Measurements from ENCODE around the gene NHLRC1. TPM values are rescaled to one million over a fixed set of nuclear protein-coding genes. Genes with fewer than 3 reads are reported as not detected.

NHLRC1 gene
- total and polyA plus RNA-seq, 10 donors = 0.79 to 3.4 (median 1.4) TPM

DNA sequence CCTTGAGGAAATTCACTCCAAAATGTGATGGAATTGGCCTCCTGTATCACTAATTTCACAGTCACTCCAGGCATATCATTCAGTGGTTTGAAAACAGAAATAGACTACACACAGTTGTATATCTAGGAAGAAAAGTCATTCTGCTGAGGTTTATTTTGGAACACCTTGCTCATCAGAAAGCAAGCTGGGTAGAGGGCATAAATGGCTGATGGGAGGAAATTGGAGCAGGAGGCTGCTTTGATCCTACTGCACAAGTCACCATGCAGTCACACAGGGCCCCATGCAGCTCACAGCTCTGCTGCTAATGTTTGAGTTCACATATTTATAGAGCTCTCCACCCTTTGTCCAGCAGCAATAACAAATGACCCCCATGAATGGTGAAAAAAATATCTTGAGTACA lies 12.3 kb downstream of the NHLRC1 start:
- Histone ChIP-seq H3K9me3 (peaks cover 3 to 25% (median 21%) of the 10 kb centered on the region in 8 donors), H3K36me3 (no peaks in the 10 kb centered on the region), H3K4me3 (no peak overlapping the region), H3K4me1 (no peaks in the 10 kb centered on the region), H3K27ac (no peak overlapping the region), H3K27me3 (replicated peaks in 1 of 7) (no peaks in the 10 kb centered on the region)
- DNase-seq = no peak
- TF ChIP-seq POLR2A (IDR thresholded peaks at IDR 0.05) = no peak
- TF ChIP-seq, protein P1, sequence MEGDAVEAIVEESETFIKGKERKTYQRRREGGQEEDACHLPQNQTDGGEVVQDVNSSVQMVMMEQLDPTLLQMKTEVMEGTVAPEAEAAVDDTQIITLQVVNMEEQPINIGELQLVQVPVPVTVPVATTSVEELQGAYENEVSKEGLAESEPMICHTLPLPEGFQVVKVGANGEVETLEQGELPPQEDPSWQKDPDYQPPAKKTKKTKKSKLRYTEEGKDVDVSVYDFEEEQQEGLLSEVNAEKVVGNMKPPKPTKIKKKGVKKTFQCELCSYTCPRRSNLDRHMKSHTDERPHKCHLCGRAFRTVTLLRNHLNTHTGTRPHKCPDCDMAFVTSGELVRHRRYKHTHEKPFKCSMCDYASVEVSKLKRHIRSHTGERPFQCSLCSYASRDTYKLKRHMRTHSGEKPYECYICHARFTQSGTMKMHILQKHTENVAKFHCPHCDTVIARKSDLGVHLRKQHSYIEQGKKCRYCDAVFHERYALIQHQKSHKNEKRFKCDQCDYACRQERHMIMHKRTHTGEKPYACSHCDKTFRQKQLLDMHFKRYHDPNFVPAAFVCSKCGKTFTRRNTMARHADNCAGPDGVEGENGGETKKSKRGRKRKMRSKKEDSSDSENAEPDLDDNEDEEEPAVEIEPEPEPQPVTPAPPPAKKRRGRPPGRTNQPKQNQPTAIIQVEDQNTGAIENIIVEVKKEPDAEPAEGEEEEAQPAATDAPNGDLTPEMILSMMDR (IDR thresholded peaks at IDR 0.05 in 8 of 11, conservative IDR thresholded peaks at IDR 0.05 in 3 of 11) = no peak
- no peak for TF ChIP-seq POLR2AphosphoS5 (IDR thresholded peaks at IDR 0.05)
- intact Hi-C loops (cut with DNase I; ENCODE audit: low total_unique reads) = loop anchor here (10.0 kb wide), 1 partner anchor 955 kb away; no protein-coding TSS in a partner anchor

DNA sequence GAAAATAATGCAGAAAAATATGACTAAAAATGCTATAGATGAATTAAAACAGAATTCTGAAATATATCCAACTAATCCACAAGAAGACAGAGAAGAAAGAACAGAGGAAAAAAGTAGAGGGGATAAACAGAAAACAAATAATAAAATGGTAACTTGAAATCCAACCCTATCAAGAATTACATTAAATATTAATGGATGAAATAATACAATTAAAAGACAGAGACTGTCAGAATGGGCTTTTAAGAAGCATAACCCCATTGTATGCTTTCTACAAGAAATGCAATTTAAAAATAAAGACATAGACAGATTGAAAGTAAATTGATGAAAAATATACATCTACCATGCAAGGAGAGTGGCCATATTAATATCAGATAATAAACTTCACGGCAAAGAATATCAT lies 15.4 kb downstream of the NHLRC1 start:
- intact Hi-C loops (cut with DNase I; ENCODE audit: low total_unique reads) = no loop called here
- TF ChIP-seq, protein P1 (IDR thresholded peaks at IDR 0.05 in 8 of 11, conservative IDR thresholded peaks at IDR 0.05 in 3 of 11) = no peak
- TF ChIP-seq POLR2AphosphoS5 (IDR thresholded peaks at IDR 0.05) (no peak), POLR2A (IDR thresholded peaks at IDR 0.05) (no peak)
- Histone ChIP-seq H3K36me3 (no peaks in the 10 kb centered on the region), H3K27me3 (replicated peaks in 1 of 7) (no peaks in the 10 kb centered on the region), H3K9me3 (peaks cover 3 to 25% (median 21%) of the 10 kb centered on the region in 8 donors), H3K27ac (no peak overlapping the region), H3K4me3 (no peak overlapping the region), H3K4me1 (no peaks in the 10 kb centered on the region)
- WGBS, 5 donors = 93 to 100% (median 95%) methylated on average over 1 of the region's 1 CpG
- DNase-seq = no peak

DNA sequence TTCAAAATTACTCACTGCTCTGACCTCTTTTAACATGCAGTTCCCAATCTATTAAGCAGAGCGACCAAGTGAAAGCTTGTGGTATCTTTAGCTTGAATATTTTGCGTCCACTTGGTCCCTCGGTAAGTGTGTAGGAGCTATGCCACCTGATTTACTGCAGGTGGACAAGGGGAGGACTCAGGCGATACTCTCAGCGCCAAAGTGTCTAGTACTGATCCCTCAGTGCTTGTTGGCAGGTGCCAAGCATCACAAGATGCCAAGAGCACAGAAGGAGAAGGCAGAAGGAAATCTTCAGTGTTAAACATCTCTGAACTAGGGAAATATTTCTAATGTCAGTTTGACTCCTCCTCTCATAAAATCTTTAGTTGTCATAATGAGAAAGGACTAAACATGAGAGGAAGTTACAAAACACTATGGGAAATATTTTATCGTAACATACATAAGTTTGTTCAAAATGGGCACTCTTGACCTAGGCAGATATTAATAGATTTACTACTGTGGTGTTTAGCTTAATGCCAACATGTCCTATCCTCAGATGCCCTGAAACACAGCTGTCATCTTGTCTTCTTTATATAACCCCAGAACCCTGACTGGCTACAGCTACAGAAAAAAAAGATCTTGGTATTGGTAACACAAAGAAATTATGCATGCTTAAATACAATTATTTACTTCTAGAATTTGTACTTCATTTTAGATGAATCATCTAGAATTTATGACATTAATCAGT lies 19.5 kb downstream of the NHLRC1 start:
- Histone ChIP-seq H3K27ac (no peak overlapping the region), H3K9me3 (peaks cover 3 to 23% (median 19%) of the 10 kb centered on the region in 8 donors), H3K27me3 (replicated peaks in 1 of 7) (no peaks in the 10 kb centered on the region), H3K36me3 (no peaks in the 10 kb centered on the region), H3K4me3 (no peak overlapping the region), H3K4me1 (no peaks in the 10 kb centered on the region)
- no peak for DNase-seq
- 62 to 83% (median 71%) methylated on average over 6 of the region's 6 CpGs for WGBS, 5 donors
- TF ChIP-seq POLR2AphosphoS5 (IDR thresholded peaks at IDR 0.05) = no peak
- TF ChIP-seq, protein P1 (IDR thresholded peaks at IDR 0.05 in 8 of 11, conservative IDR thresholded peaks at IDR 0.05 in 3 of 11) = no peak
- no peak for TF ChIP-seq POLR2A (IDR thresholded peaks at IDR 0.05)
- intact Hi-C loops (cut with DNase I; ENCODE audit: low total_unique reads) = no loop called here

DNA sequence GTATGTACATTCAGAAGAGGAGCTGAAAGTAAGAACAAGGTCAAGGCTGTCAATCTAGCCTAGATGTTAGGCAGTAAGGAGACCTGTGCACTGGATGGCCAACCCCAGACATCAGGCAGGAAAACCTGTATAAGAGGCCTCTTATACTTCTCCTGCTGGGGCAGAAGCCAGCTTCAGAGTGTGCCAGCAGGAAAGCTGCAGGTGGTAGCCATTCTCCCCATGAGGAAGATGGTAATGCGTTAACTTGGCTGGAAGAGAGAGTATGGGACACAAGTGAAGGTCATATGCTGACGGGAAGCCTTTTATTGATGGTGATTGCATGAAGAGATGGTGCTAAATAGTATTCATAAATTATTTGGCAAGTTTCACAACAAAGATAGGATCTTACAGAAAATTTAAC lies 20.6 kb downstream of the NHLRC1 start:
- 80 to 97% (median 90%) methylated on average over 2 of the region's 2 CpGs for WGBS, 5 donors
- TF ChIP-seq, protein P1 (IDR thresholded peaks at IDR 0.05 in 8 of 11, conservative IDR thresholded peaks at IDR 0.05 in 3 of 11) = no peak
- TF ChIP-seq POLR2AphosphoS5 (IDR thresholded peaks at IDR 0.05) (no peak), POLR2A (IDR thresholded peaks at IDR 0.05) (no peak)
- no peak overlapping the region for H3K4me3 ChIP-seq
- peaks cover 0 to 12% (median 8%) of the 10 kb centered on the region in 8 donors for H3K9me3 ChIP-seq
- intact Hi-C loops (cut with DNase I; ENCODE audit: low total_unique reads) = no loop called here
- no peaks in the 10 kb centered on the region for H3K27me3 ChIP-seq (replicated peaks in 1 of 7)
- H3K4me1 ChIP-seq = no peaks in the 10 kb centered on the region
- no peaks in the 10 kb centered on the region for H3K36me3 ChIP-seq
- no peak overlapping the region for H3K27ac ChIP-seq
- DNase-seq = no peak

All from spleen (tissue), 11 donors.